Left ventricle myocardium inferior (tissue), 1 donor: ENCODE data around the gene MSANTD2. TPM values are rescaled to one million over a fixed set of nuclear protein-coding genes. Genes with fewer than 3 reads are reported as not detected.

ENCODE experiments used
- DNase-seq: peaks from one replicate; pipeline ENCODE4 v3.0.0-alpha.2; 2020
- H3K27ac ChIP-seq: fragments of 200-600 bp; replicated peaks from 2 replicates; pipeline ENCODE4 v1.8.0; 2021
- H3K27me3 ChIP-seq: fragments of 200-600 bp; 2 replicates; pipeline ENCODE4 v1.8.0; 2021; ENCODE audit warnings: low read depth
- H3K36me3 ChIP-seq: fragments of 200-600 bp; 2 replicates; pipeline ENCODE4 v1.8.0; 2021
- H3K4me1 ChIP-seq: fragments of 200-600 bp; 2 replicates; pipeline ENCODE4 v1.8.0; 2021
- H3K4me3 ChIP-seq: fragments of 200-600 bp; 2 replicates; pipeline ENCODE4 v1.8.0; 2021; ENCODE audit warnings: mild to moderate bottlenecking, moderate library complexity
- H3K9me3 ChIP-seq: fragments of 200-600 bp; replicated peaks from 2 replicates; pipeline ENCODE4 v1.8.0; 2021
- intact Hi-C: fragments of 100-400 bp; cut with micrococcal nuclease; formaldehyde crosslinking; loops from one replicate; pipeline ENCODE4 v1.11.0; 2022
- total RNA-seq: library from RNA; stranded (reverse); fragmentation: NEBNext Ultra II Directional; extraction: Animal tissue kit (Norgen Biotek cat#: 25700); gene quantifications from one replicate; pipeline ENCODE4 v1.2.1, GENCODE V29; 2021
- TF ChIP-seq, protein P1 (sequence below): fragments of 200-600 bp; IDR thresholded peaks from 2 replicates; pipeline ENCODE4 v1.8.0; 2021; ENCODE audit warnings: antibody characterized with exemption, mild to moderate bottlenecking, borderline replicate concordance
- donor health status: DM: no; HTN: yes; CAD: no; lungs with severe emphysema.

MSANTD2 gene
- total RNA-seq, 1 donor from 2014 or later = 2.7 TPM

GRCh38 chr11:124831897-124832296 lies 31.7 kb upstream of the MSANTD2 start:
- TF ChIP-seq, protein P1, sequence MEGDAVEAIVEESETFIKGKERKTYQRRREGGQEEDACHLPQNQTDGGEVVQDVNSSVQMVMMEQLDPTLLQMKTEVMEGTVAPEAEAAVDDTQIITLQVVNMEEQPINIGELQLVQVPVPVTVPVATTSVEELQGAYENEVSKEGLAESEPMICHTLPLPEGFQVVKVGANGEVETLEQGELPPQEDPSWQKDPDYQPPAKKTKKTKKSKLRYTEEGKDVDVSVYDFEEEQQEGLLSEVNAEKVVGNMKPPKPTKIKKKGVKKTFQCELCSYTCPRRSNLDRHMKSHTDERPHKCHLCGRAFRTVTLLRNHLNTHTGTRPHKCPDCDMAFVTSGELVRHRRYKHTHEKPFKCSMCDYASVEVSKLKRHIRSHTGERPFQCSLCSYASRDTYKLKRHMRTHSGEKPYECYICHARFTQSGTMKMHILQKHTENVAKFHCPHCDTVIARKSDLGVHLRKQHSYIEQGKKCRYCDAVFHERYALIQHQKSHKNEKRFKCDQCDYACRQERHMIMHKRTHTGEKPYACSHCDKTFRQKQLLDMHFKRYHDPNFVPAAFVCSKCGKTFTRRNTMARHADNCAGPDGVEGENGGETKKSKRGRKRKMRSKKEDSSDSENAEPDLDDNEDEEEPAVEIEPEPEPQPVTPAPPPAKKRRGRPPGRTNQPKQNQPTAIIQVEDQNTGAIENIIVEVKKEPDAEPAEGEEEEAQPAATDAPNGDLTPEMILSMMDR = no peak

DNA sequence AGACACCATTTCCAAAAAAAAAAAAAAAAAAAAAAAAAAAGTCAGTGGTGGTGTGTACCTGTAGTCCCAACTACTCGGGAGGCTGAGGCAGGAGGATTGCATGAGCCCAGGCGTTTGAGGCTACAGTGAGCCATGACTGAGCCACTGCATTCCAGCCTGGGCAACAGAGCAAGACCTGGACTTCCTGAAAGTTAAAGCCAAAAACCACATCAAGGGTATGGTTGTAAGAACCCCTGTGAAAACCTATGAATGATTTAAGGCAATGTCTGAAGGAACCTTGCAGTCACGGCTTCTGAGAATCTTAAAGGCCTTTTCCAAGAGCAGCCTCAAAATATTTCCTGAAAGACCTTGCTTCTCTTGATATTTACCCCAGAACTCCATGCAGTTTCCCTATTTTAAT lies 30.5 kb upstream of the MSANTD2 start:
- H3K4me1 ChIP-seq = no peaks in the 10 kb centered on the region
- H3K27me3 ChIP-seq = peaks cover 55% of the 10 kb centered on the region
- no peak overlapping the region for H3K27ac ChIP-seq
- no peaks in the 10 kb centered on the region for H3K36me3 ChIP-seq
- intact Hi-C loops = loop anchor here (10.0 kb wide), 1 partner anchor 66 kb away; the partner anchor contains the start of gene ESAM
- H3K9me3 ChIP-seq = no peaks in the 10 kb centered on the region
- no peak for DNase-seq
- H3K4me3 ChIP-seq = no peak overlapping the region
- TF ChIP-seq, protein P1 = no peak

More at GRCh38 chr11:124831897-124832296, 31.7 kb upstream of the MSANTD2 start:
- peaks cover 6% of the 10 kb centered on the region for H3K4me1 ChIP-seq
- no peaks in the 10 kb centered on the region for H3K36me3 ChIP-seq
- intact Hi-C loops = loop anchor here (10.0 kb wide), 1 partner anchor 67 kb away; the partner anchor contains the start of gene ESAM
- H3K27ac ChIP-seq = no peak overlapping the region
- peaks cover 52% of the 10 kb centered on the region for H3K27me3 ChIP-seq
- H3K4me3 ChIP-seq = no peak overlapping the region
- no peak for DNase-seq
- no peaks in the 10 kb centered on the region for H3K9me3 ChIP-seq

DNA sequence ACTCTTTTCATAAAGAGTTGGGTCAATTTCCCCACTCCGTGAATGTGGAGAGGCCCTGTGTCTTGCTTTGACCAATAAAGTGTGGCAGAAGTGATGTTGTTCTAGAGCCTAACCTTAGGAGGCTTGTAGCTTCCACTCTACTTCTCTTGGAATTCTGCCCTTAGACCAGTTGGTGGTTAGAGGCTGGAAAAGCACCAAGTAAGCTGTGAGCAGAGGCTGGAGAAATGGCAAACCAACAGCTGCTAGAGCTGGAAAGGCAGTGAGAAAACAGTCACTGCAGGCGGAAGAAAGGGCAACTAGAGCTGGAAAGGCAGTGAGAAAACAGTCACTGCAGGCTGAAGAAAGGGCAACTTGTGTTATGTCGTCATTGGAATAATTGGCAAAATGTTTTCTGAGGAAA lies 29.8 kb upstream of the MSANTD2 start:
- H3K27me3 ChIP-seq = peaks cover 48% of the 10 kb centered on the region
- intact Hi-C loops = loop anchor here (10.0 kb wide), 1 partner anchor 65 kb away; the partner anchor contains the start of gene ESAM
- no peak overlapping the region for H3K4me3 ChIP-seq

DNA sequence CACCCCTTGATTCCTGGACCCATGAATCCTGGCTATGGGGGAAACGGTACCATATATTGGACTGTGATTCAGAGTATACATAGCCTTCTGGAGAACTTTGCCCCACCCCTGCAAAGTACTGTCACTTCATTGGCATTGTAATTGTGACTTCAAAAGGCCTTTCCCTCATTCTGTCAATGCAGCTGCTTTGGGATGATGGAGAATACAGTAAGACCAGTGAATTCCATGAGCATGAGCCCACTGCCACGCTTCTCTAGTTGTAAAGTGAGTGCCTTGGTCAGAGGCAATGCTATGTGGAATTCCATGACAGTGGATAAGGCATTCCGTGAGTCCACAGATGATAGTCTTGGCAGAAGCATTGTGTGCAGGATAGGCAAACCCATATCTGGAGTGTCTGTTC lies 25.7 kb upstream of the MSANTD2 start:
- TF ChIP-seq, protein P1 = no peak
- H3K9me3 ChIP-seq = no peaks in the 10 kb centered on the region
- DNase-seq = no peak
- no peaks in the 10 kb centered on the region for H3K4me1 ChIP-seq
- intact Hi-C loops = no loop called here
- H3K4me3 ChIP-seq = no peak overlapping the region
- H3K27me3 ChIP-seq = peaks cover 29% of the 10 kb centered on the region
- no peaks in the 10 kb centered on the region for H3K36me3 ChIP-seq
- H3K27ac ChIP-seq = no peak overlapping the region

More for the DNA sequence above, 29.8 kb upstream of the MSANTD2 start:
- TF ChIP-seq, protein P1 = no peak
- no peak overlapping the region for H3K27ac ChIP-seq
- no peaks in the 10 kb centered on the region for H3K36me3 ChIP-seq
- no peak for DNase-seq
- H3K4me1 ChIP-seq = no peaks in the 10 kb centered on the region
- no peaks in the 10 kb centered on the region for H3K9me3 ChIP-seq

DNA sequence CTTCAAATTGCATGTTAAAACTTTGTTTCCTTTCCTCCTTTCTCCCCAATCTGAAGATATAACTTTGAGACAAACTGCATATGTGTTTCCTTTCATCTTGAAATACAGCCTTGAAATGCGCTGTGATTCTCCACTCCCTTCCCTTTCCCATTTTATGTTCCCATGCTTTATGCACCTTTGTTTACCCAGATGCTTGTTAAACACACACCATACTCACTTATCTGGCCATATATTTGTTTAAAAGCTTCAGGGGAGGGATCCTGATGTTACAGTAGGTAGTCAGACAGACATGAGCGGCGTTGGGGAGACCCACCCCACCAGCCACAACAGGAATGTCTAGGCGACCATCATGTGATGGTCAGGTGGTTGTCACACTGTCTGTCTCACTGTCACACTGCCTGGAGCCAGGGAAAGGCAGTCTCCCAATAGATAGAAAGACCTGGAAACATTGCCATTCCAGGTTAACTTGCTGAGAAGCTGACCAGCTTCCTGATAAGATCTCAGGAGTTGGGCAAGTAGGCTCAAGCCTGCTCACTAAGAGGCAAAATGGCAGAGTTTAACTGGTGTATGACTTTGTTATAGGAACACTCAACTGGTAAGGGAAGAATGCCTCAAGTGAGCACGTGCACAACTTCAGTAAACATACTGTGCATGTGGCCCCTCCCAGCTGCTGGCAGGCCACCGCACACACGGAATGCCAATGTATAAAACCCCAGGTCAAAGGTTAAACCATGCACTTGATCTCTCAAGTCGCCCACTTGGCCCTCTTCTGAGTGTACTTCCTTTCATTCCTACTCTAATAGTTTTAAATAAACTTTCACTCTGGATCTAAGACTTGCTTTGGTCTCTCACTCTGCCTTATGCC lies 23.5 kb upstream of the MSANTD2 start:
- DNase-seq = no peak
- Histone ChIP-seq H3K36me3 (no peaks in the 10 kb centered on the region), H3K27me3 (peaks cover 44% of the 10 kb centered on the region), H3K4me1 (no peaks in the 10 kb centered on the region), H3K27ac (no peak overlapping the region), H3K4me3 (no peak overlapping the region), H3K9me3 (no peaks in the 10 kb centered on the region)
- intact Hi-C loops = no loop called here
- TF ChIP-seq, protein P1 = no peak
